ENCODE data around the gene CRLF1. TPM values are rescaled to one million over a fixed set of nuclear protein-coding genes. Genes with fewer than 3 reads are reported as not detected.

CRLF1 gene
- total RNA-seq, 1 experiment from 2014 or later, result 0.46 TPM

DNA sequence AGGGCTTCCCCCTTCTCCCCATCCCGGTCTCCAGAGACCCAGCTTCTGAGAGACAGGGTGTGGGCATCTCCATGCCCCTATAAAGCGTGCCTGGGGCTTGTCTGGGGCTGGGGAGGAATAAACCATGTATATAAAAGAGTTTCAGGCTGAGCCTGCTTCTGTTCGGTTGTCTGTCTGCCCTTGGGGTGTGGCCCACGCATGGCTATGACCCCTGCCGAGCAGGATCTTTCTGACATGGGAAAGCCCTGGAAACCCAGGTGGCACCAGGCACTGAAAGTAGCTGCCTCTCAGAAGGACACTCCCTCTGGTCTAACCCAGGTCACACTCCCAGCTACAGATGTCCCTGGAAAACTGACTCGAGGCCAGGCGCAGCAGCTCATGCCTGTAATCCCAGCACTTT, 14.3 kb upstream of the CRLF1 start:
- no TSS peak for BruUV-seq (replicated peaks)
- intact Hi-C loops (cut with micrococcal nuclease; ENCODE audit: unreplicated experiment), result no loop called here
- no peak for DNase-seq
- H3K4me2 ChIP-seq, result no peak overlapping the region
- TF ChIP-seq, protein P1, sequence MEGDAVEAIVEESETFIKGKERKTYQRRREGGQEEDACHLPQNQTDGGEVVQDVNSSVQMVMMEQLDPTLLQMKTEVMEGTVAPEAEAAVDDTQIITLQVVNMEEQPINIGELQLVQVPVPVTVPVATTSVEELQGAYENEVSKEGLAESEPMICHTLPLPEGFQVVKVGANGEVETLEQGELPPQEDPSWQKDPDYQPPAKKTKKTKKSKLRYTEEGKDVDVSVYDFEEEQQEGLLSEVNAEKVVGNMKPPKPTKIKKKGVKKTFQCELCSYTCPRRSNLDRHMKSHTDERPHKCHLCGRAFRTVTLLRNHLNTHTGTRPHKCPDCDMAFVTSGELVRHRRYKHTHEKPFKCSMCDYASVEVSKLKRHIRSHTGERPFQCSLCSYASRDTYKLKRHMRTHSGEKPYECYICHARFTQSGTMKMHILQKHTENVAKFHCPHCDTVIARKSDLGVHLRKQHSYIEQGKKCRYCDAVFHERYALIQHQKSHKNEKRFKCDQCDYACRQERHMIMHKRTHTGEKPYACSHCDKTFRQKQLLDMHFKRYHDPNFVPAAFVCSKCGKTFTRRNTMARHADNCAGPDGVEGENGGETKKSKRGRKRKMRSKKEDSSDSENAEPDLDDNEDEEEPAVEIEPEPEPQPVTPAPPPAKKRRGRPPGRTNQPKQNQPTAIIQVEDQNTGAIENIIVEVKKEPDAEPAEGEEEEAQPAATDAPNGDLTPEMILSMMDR (conservative IDR thresholded peaks at IDR 0.05), result no peak
- H3K27me3 ChIP-seq (ENCODE audit: insufficient read depth, low read depth), result peaks cover 5% of the 10 kb centered on the region; the same call in 1 of the 2 replicates
- H4K20me1 ChIP-seq (ENCODE audit: insufficient read depth), result no peaks in the 10 kb centered on the region
- POLR2A ChIA-PET (ENCODE audit: unreplicated experiment), result no interaction called here
- no peak overlapping the region for H2AFZ ChIP-seq
- H3F3A ChIP-seq (ENCODE audit: insufficient read depth, low read depth), result peaks cover 9% of the 10 kb centered on the region; the same call in 1 of the 2 replicates
- CTCF ChIA-PET, result interaction anchor here (0.6 kb wide), 1 partner anchor 94 kb away, joined by 3 read pairs; no protein-coding TSS in a partner anchor
- no peaks in the 10 kb centered on the region for H3K36me3 ChIP-seq (ENCODE audit: low read depth)
- no peaks in the 10 kb centered on the region for H3K4me1 ChIP-seq (replicated peaks; ENCODE audit: insufficient read depth)
- no peak overlapping the region for H3K4me3 ChIP-seq
- H3K9me3 ChIP-seq (ENCODE audit: insufficient read depth, low read depth), result no peaks in the 10 kb centered on the region
- no peaks in the 10 kb centered on the region for H3K79me2 ChIP-seq (ENCODE audit: low read depth)
- no peak overlapping the region for H3K27ac ChIP-seq
- no peaks in the 10 kb centered on the region for H3K9me2 ChIP-seq (ENCODE audit: insufficient read depth)

DNA sequence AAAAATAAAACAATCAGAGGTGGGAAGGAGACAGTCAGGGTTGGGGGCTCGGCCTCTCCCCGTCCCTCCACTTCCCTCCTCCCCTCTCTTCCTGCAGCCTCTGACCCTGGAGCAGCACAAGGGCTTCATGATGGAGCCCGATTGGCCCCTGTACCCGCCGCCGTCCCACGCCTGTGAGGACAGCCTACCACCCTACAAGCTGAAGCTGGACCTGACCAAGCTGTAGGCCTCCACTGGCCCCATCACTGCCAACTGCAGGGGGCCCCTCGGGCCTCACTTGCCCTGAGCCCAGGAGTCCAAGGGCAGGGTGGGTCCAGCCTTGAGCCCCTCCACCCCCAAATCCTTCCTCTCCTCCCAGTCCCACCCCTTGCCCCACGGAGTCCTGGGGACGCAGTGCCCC, 13.7 kb upstream of the CRLF1 start:
- Histone ChIP-seq H3K4me1 (replicated peaks; ENCODE audit: insufficient read depth) (no peaks in the 10 kb centered on the region), H3K36me3 (ENCODE audit: low read depth) (no peaks in the 10 kb centered on the region), H3K79me2 (ENCODE audit: low read depth) (no peaks in the 10 kb centered on the region), H2AFZ (no peak overlapping the region), H3K9me2 (ENCODE audit: insufficient read depth) (no peaks in the 10 kb centered on the region), H4K20me1 (ENCODE audit: insufficient read depth) (no peaks in the 10 kb centered on the region), H3K9me3 (ENCODE audit: insufficient read depth, low read depth) (no peaks in the 10 kb centered on the region), H3K4me2 (no peak overlapping the region), H3K27ac (no peak overlapping the region), H3K27me3 (ENCODE audit: insufficient read depth, low read depth) (peaks cover 11% of the 10 kb centered on the region; the same call in 1 of the 2 replicates), H3K4me3 (no peak overlapping the region), H3F3A (ENCODE audit: insufficient read depth, low read depth) (peaks cover 9% of the 10 kb centered on the region; the same call in 1 of the 2 replicates)
- no peak for TF ChIP-seq EZH2 (IDR thresholded peaks at IDR 0.05; ENCODE audit: low read depth)
- TF ChIP-seq, protein P1 (conservative IDR thresholded peaks at IDR 0.05), result no peak
- DNase-seq, result no peak
- ChIA-PET POLR2A (ENCODE audit: unreplicated experiment) (no interaction called here), CTCF (no interaction called here)
- intact Hi-C loops (cut with micrococcal nuclease; ENCODE audit: unreplicated experiment), result no loop called here
- BruUV-seq (replicated peaks), result no TSS peak

GRCh38 chr19:18618236-18618635, 11.6 kb upstream of the CRLF1 start:
- Histone ChIP-seq H3K4me1 (replicated peaks; ENCODE audit: insufficient read depth) (no peaks in the 10 kb centered on the region), H4K20me1 (ENCODE audit: insufficient read depth) (no peaks in the 10 kb centered on the region), H3K4me2 (no peak overlapping the region), H3K9me3 (ENCODE audit: insufficient read depth, low read depth) (no peaks in the 10 kb centered on the region), H3K27ac (no peak overlapping the region), H2AFZ (no peak overlapping the region), H3K4me3 (no peak overlapping the region), H3F3A (ENCODE audit: insufficient read depth, low read depth) (peaks cover 9% of the 10 kb centered on the region; the same call in 1 of the 2 replicates), H3K36me3 (ENCODE audit: low read depth) (no peaks in the 10 kb centered on the region), H3K79me2 (ENCODE audit: low read depth) (no peaks in the 10 kb centered on the region), H3K9me2 (ENCODE audit: insufficient read depth) (no peaks in the 10 kb centered on the region), H3K27me3 (ENCODE audit: insufficient read depth, low read depth) (peaks cover 32% of the 10 kb centered on the region)
- CTCF ChIA-PET, result no interaction called here
- DNase-seq, result no peak
- POLR2A ChIA-PET (ENCODE audit: unreplicated experiment), result no interaction called here
- no TSS peak for BruUV-seq (replicated peaks)
- intact Hi-C loops (cut with micrococcal nuclease; ENCODE audit: unreplicated experiment), result no loop called here
- TF ChIP-seq EZH2 (IDR thresholded peaks at IDR 0.05; ENCODE audit: low read depth), result no peak
- TF ChIP-seq, protein P1 (conservative IDR thresholded peaks at IDR 0.05), result no peak

Data from PC-9 (cell line).